ENCODE results near the gene PPM1J. TPM values are rescaled to one million over a fixed set of nuclear protein-coding genes. Genes with fewer than 3 reads are reported as not detected.
"Not testable (repeated sequence)": the region's sequence is repeated elsewhere in the genome, so short reads cannot be mapped to it uniquely, and the experiment has no call there.

The PPM1J gene
- total and polyA plus RNA-seq, 9 of the 15 experiments (the other 6 are each of a cell fraction or from before 2014, with no cell fraction given): 0.25 to 10.5 (median 4.2) TPM

DNA sequence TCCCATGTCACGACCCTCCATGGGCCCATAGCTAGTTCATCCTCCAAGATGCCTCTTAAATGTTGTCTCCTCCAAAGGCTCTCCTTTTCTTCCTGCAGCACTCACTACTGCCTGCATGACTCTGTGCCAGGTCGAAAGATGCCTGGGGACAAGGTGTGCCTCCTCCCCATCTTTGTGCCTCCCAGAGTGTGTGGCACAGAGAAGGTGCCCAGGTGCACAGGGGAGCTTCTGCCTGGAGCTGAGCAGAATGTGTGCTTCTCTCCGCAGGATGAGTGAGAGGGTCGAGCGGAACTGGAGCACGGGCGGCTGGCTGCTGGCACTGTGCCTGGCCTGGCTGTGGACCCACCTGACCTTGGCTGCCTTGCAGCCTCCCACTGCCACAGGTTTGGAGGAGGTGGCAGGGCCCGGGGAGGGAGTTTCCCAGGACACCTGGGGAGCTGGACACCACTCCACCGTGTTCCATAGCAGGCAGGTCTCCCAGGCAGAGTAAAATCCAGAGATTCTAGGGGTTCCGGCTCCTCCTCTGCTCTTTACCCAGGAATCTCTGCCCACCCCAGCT is 6.9 kb upstream of the PPM1J start (continued):
- no peak for TF ChIP-seq GTF2E2 (tag; IDR thresholded peaks at IDR 0.05)
- TF ChIP-seq TBL1XR1 (IDR thresholded peaks at IDR 0.05; ENCODE audit: low read length in 2 of 2): no peak
- TF ChIP-seq, protein P1, sequence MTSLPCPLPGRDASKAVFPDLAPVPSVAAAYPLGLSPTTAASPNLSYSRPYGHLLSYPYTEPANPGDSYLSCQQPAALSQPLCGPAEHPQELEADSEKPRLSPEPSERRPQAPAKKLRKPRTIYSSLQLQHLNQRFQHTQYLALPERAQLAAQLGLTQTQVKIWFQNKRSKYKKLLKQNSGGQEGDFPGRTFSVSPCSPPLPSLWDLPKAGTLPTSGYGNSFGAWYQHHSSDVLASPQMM (CRISPR knock-in tag; IDR thresholded peaks at IDR 0.05): no peak
- TF ChIP-seq, protein P2, sequence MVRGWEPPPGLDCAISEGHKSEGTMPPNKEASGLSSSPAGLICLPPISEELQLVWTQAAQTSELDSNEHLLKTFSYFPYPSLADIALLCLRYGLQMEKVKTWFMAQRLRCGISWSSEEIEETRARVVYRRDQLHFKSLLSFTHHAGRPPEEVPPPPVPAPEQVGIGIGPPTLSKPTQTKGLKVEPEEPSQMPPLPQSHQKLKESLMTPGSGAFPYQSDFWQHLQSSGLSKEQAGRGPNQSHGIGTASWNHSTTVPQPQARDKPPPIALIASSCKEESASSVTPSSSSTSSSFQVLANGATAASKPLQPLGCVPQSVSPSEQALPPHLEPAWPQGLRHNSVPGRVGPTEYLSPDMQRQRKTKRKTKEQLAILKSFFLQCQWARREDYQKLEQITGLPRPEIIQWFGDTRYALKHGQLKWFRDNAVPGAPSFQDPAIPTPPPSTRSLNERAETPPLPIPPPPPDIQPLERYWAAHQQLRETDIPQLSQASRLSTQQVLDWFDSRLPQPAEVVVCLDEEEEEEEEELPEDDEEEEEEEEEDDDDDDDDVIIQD (CRISPR knock-in tag; IDR thresholded peaks at IDR 0.05): no peak

DNA sequence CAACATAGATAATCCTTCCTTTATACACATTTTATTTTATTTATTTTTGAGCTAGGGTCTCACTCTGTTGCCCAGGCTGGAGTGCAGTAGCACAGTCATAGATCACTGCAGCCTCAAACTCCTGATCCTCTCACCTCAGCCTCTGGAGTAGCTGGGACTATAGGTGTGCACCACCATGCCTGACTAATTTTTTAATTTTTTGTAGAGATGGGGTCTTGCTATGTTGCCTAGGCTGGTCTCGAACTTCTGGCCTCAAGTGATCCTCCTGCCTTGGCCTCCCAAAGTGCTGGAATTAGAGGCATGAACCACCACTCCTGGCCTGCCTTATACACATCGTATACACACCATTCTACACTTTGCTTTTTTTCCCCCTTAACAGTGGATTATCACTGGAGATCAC is 6.2 kb upstream of the PPM1J start:
- BruUV-seq (replicated peaks); H3K36me3 ChIP-seq (ENCODE audit: control insufficient read depth, insufficient read depth, low read length); ATAC-seq; H3K79me2 ChIP-seq (ENCODE audit: control insufficient read depth, insufficient read depth, low read length); H3K9me1 ChIP-seq (ENCODE audit: control insufficient read depth, insufficient read depth, low read length); H3K4me3 ChIP-seq; H4K20me1 ChIP-seq (replicated peaks; ENCODE audit: control insufficient read depth, insufficient read depth, low read length); FAIRE-seq; H3K4me2 ChIP-seq (ENCODE audit: insufficient read depth, low read length); H3K9me3 ChIP-seq (replicated peaks; ENCODE audit: control insufficient read depth, insufficient read depth, low read depth, low read length); H3K27ac ChIP-seq (ENCODE audit: extremely low read depth, low read depth, low read length); intact Hi-C loops (cut with micrococcal nuclease); DNase-seq (ENCODE audit: extremely low read depth in 1 of 4, low spot score in 3 of 4); H2AFZ ChIP-seq (ENCODE audit: low read depth, low read length); H3K9ac ChIP-seq (ENCODE audit: insufficient read depth in 1 of 2, low read depth in 2 of 2, low read length in 2 of 2): not testable (repeated sequence)
- peaks cover 11 to 40% of the 10 kb centered on the region in 2 experiments; a peak in 4 of 5 replicates for H3K27me3 ChIP-seq (ENCODE audit: control insufficient read depth in 2 of 2, insufficient read depth in 2 of 2, low read length in 2 of 2)
- 0% methylated on average over 2 of the region's 2 CpGs for WGBS (ENCODE audit: insufficient coverage, low coverage, missing lambda C conversion rate)
- TF ChIP-seq ZNF121 (CRISPR knock-in tag; conservative IDR thresholded peaks at IDR 0.05): 0 out of 2 replicates have a peak, but pooled peaks have one; percentile 24
- in situ Hi-C loops (cut with MboI): loop anchor here (5.0 kb wide), 1 partner anchor 36 kb away; no protein-coding TSS in a partner anchor
- H3K4me1 ChIP-seq (replicated peaks in 1 of 2; ENCODE audit: control insufficient read depth in 2 of 2, insufficient read depth in 2 of 2, low read length in 2 of 2): peaks cover 2 to 20% of the 10 kb centered on the region in 2 experiments
- CTCF ChIA-PET (ENCODE audit: low intra/inter-chr PET ratio): interaction anchor here (1.2 kb wide), 1 partner anchor 83 kb away, joined by 3 read pairs; no protein-coding TSS in a partner anchor
- POLR2A ChIA-PET: interaction anchor here (0.7 to 2.0 kb wide), 6 partner anchors 9 to 218 kb away, joined by 3 to 7 read pairs (median 3); no protein-coding TSS in a partner anchor
